GM19351 (cell line): ENCODE results near the gene IDH2.
"Not testable (repeated sequence)": the region's sequence is repeated elsewhere in the genome, so short reads cannot be mapped to it uniquely, and the experiment has no call there.

Source experiments
- ATAC-seq: cut with Tn5 transposase; IDR thresholded peaks from one replicate; pipeline ENCODE4 v1.9.1; 2021; ENCODE audit warnings: mild to moderate bottlenecking, moderate library complexity; ENCODE audit not compliant: unreplicated experiment

IDH2 gene

GRCh38 chr15:90085565-90085964 lies 16.7 kb downstream of the IDH2 start:
- no peak for ATAC-seq

GRCh38 chr15:90084876-90085423 lies 17.3 kb downstream of the IDH2 start:
- ATAC-seq, result no peak

GRCh38 chr15:90083954-90084607 lies 18.2 kb downstream of the IDH2 start:
- ATAC-seq, result no peak

GRCh38 chr15:90083419-90083818 lies 18.8 kb downstream of the IDH2 start:
- ATAC-seq, result no peak

- no peak for ATAC-seq
Observed at GRCh38 chr15:90082140-90082715, 20.0 kb downstream of the IDH2 start.

GRCh38 chr15:90080818-90081393 lies 21.4 kb downstream of the IDH2 start:
- ATAC-seq, result no peak

GRCh38 chr15:90080458-90080755 lies 21.9 kb downstream of the IDH2 start:
- ATAC-seq, result no peak

GRCh38 chr15:90079619-90080457 lies 22.4 kb downstream of the IDH2 start:
- ATAC-seq, result no peak

GRCh38 chr15:90078965-90079364 lies 23.3 kb downstream of the IDH2 start:
- no peak for ATAC-seq

GRCh38 chr15:90076716-90077115 lies 25.6 kb downstream of the IDH2 start:
- no peak for ATAC-seq

GRCh38 chr15:90075420-90076289 lies 26.6 kb downstream of the IDH2 start:
- no peak for ATAC-seq

GRCh38 chr15:90074916-90075315 lies 27.4 kb downstream of the IDH2 start:
- ATAC-seq, result no peak

GRCh38 chr15:90074023-90074422 lies 28.2 kb downstream of the IDH2 start:
- ATAC-seq, result no peak

GRCh38 chr15:90072978-90073640 lies 29.2 kb downstream of the IDH2 start:
- ATAC-seq, result no peak

GRCh38 chr15:90071220-90071807 lies 31.0 kb downstream of the IDH2 start:
- peak; percentile 72 for ATAC-seq

GRCh38 chr15:90070623-90071022 lies 31.6 kb downstream of the IDH2 start:
- not testable (repeated sequence) for ATAC-seq

- no peak for ATAC-seq
Observed at GRCh38 chr15:90067953-90068606, 34.2 kb downstream of the IDH2 start.

GRCh38 chr15:90067181-90067952 lies 34.9 kb downstream of the IDH2 start:
- no peak for ATAC-seq
